RPMI7951 (cell line): Measurements from ENCODE around the gene PEAK1. TPM values are rescaled to one million over a fixed set of nuclear protein-coding genes. Genes with fewer than 3 reads are reported as not detected.
A peak's percentile ranks its signal among the peaks of the same experiment; 100 is the strongest.
"Not testable (repeated sequence)": the region's sequence is repeated elsewhere in the genome, so short reads cannot be mapped to it uniquely, and the experiment has no call there.

ENCODE experiments used
- DNase-seq: peaks from one replicate; pipeline ENCODE4 v3.0.0-alpha.2; 2012; ENCODE audit warnings: low read depth
- total RNA-seq: library from RNA; depleted of rRNA; stranded (reverse); fragments of >200 nt; shearing (Covaris generic); gene quantifications from 2 replicates; pipeline ENCODE4 v1.2.3, GENCODE V29; 2014

PEAK1 gene
- total RNA-seq, 1 experiment from 2014 or later, result 13.5 TPM

DNA sequence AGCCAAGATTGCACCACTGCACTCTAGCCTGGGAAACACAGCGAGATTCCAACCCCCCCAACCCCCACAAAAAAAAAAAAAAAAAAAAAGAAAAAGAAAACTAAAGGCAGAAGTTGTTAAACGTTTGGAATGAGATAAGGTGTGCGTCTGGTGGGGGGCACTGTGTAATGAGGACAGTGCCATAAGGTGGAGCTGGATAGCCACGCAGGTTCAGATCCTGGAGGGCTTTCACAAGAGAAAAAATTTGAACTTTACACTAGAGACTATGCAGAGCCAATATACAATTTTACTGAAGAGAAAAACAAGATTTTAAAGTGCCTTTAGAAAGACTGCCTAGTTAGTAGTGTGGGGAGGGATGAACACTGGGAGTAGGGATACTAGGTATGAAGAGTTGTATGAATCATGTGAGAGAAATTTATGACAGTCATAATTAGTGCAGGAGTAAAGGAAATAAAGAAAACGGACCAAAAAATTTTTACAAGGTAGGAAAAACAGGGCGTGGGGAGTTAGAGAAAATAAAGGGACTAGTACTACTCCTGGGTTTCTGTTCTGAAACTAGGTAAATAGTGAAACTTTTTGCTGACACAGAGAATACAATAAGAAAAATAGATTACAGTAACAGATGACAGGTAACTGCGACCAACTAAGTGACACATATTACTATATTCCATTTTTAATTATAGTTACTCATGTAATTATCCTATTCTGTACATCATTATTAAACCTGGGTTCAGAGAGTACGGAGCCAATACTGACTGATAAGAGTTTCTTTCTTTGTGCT lies 108.1 kb downstream of the PEAK1 start:
- no peak for DNase-seq

DNA sequence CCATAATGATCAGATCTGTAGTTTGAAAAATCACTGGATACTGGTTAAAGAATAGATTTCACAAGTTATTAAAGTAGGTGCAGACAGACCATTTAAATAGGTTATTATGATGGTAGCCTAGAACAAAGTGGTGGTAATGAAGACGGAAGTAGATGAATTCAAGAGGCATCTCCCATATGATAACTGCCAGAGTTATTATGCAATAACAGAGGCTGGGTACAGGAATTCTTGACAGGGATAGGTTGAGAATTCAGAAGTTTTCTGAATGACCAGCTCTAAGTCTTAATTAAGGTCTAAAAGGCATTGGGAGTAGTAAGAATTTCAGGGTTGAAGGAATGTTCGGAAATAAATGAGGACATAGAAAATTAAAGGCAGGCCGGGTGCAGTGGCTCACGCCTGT lies 108.9 kb downstream of the PEAK1 start:
- DNase-seq, result no peak

DNA sequence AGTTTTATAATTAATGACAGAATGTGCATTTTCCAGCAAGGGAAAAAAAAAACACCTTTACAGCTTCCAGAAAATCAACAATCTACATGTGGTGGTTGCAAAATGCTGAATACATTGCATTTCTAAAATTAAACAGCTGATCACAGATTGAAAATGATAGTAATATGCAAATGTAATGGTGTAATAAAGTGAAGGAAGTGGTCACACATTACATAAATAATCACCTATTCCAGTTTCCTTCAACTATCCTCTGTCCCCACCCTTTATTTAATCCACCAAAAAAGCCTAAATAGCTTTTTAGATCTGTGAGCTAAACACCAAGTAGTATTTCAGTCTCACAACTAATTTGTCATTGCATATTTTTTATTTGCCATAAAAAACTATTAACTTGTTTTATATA lies 110.5 kb downstream of the PEAK1 start:
- no peak for DNase-seq

DNA sequence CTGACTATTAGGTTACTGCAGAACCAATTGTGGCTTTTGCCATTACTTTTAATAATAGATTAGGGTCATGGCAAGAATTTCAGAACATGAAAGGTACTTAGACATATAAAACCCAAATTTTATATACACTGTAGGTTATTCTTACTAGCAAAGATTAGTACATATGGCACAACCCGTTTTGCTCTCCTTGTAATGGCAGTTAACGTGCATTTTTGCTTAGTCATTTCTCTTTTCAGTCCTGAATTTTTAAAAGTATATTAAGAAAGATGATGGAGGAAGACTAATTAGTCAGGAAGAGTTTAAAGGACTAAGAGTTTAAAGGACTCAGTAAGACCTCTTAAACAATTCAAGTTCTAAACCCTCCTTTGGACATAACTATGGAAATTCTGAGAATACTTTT lies 114.0 kb downstream of the PEAK1 start:
- no peak for DNase-seq

DNA sequence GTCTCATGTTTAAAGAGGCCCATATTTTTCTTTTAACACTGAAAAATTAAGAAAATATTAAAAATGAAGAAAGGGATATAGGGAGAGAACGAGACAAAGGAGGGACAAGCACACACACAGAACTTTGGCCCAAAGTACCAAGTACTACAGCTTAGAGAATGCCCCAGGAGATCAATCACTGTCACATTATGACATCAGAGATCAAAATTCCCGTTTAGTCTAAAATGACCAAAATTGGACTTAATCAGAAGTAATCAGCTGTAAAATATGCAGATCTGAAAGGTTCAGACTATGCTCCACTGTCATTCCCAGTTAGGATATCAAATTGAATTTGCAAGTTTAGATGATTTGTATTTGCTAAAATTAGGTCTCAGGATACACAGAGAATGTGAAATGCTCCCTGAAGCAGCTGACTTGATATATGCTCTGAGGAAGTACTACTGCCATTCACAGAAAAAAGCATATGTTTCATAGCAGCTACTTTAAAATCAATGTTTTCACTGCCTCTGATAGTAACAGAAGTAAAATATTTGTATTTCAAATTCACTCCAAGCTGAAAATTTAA lies 123.0 kb downstream of the PEAK1 start:
- DNase-seq, result no peak

DNA sequence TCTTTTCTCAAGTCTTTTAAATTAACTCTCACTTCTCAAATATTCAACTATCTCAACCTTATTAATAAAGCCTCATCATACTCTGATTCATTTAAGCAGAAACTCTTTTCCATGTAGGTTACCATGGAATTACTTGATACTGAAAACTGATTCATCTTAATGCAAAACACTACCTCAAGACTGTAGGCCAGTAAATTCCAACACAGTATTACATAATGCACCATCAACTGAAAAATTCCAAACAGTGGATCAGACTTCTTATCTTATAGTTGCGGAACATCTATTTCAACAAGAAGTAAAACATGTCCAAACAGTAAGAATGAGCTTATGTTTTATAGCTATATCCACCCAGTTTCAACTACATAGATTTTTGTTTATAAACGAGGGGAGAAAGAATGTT lies 124.5 kb downstream of the PEAK1 start:
- no peak for DNase-seq

DNA sequence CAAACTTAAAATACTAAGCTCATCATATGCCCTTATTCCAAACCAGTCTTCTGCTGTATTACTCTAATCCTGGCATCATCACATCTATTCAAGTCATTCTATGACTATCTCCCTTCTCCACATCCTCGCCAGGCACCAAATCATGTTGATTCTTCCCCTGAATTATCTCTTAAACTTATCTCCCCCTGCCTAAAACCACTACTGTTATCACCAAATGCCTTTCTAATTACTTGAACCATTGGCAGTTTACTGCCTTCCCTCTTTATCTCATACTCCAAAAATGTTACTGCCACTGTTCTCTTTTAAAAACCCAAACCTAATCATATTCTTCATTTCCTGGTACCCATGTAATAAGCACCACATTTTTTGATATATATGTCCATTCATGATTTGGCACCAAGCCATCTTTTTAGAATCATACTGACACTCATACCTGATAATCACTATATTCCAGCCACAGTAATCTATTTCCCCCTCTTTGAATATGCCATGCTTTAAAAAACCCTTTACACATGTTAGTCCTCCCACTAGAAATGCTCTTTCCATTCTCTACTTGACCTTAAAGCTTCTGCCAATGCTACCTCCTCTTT lies 126.8 kb downstream of the PEAK1 start:
- no peak for DNase-seq

DNA sequence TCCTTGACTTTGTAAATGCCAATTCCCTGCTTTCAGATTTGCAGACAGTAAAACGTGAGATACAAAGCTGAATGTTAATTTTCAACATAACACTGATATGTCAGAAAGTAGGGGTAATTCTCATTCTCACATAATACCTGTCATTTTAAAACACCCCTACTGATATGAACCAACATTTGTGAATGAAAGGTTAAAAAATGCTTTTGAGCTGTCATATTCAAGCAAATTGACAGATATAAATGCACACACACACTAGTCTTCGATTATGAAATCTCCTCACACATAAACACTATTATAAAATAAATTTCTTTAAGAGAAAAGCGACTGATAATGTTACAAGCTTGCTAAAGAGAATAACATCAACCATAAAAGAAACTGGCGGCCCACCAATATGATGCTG lies 128.8 kb downstream of the PEAK1 start:
- no peak for DNase-seq

DNA sequence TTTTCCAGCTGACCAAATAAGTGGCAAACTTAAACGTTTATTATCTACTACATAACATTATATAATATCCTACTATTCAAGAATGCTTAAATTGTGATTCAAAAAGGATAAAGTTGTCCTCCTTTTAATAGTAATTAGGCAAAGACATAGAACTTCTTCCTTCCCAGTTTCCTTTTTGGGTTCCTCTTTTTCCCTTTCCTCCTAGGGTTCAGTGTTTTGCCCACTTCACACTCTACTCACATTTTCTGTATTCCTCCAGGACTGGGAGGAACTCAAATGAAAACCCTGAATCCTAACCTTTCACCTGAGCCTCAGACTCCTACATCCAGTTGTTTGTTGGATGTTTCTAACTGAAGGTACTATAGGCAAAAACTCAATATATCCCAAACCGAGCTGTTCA lies 132.5 kb downstream of the PEAK1 start:
- no peak for DNase-seq

DNA sequence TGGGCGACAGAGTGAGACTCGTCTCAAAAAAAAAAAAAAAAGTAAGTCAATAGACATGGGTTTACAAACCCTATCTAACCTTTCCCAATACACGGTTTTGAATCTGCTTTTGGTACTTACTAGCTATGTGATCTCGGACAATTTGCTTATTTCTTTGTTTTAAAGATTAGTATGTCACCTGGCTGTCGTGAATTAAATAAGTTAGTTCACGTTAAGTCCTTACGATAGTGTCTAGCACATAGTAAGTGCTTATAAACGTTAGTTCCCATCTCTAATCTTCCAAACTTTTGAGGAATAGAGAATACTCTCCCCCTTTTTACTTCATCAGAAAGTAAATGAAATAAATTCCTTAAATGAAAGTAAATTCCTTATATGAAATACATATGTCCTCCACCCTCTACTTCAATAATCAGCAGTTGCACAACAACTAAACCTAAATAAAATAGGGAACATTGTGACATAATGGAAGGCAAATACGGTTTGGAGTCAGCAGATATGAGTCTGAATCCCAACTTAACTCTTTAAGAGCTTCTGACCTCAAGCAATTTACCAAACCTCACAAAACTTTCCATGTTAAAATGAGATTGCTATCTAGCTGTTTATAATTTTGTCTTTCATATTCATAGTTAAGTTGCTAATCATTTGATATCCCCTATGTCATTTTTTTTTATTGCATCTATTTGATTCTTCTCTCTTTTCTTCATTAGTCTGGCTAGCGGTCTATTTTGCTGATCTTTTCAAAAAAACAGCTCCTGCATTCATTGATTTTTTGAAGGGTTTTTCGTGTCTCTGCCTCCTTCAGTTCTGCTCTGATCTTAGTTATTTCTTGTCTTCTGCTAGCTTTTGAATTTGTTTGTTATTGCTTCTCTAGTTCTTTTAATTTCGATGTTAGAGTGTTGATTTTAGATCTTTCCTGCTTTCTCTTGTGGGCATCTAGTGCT lies 134.6 kb downstream of the PEAK1 start:
- no peak for DNase-seq

DNA sequence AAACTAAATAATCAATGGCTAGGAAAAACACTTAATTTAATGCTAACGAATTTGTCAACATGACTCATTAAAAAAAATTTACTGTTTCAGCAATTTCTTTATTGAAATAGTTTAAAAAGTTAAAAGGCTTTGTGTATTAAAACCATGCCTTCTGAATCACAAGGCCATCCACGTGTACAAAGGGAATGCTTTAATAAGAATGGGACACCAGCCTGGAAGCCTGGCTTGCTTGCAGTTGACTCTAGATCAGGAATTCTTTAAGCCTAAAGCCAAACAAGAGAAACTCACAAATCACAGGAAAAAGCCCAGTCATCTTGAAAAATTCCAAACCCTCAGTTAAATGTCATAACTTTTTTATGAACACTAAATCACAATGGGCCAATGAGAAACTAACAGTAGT lies 137.6 kb downstream of the PEAK1 start:
- DNase-seq, result peak; percentile 35

DNA sequence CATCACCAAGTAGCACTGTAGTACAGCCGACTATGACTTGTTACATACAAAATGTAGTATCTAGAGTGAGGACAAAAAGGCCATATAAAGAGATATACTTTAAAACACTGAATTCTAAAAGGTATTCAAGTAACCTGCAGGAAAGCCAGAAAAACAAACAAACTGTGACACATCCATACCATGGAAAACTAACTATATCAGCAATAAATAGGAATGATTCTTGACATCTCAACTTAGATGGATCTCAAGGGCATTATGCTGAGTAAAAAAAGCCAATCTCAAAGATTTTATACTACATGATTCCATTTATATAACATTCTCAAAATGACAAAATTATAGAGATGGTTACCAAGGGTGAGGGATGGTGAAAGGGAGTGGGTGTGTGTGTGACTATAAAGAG lies 143.0 kb downstream of the PEAK1 start:
- no peak for DNase-seq

DNA sequence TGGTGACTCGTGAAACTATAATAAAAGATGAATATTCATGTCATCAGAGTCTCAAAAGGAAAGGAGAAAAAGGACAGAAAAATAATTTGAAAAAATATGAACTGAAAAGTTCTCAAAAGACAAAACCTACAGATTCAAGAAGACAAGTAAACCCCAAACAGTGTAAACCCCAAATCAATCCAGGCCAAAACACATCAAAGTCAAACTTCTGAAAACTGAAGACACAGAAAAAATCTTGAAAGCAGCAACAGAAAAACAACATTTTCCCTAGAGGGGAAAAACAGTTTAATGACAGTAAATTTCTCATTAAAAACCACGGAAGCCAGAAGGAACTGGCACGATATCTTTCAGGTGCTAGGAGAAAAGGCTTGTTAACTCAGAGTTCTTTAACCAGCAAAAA lies 143.8 kb downstream of the PEAK1 start:
- no peak for DNase-seq

DNA sequence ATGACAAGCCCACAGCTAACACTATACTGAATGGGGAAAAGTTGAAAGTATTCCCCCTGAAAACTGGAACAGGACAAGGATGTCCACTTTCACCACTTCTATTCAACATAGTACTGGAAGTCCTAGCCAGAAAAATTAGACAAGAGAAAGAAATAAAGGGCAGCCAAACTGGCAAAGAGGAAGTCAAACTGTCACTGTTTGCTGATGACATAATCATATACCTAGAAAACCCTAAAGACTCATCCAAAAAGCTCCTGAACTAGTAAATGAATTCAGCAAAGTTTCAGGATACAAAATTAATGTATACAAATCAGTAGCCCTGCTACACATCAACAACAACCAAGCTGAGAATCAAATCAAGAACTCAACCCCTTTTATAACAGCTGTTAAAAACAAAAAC lies 146.8 kb downstream of the PEAK1 start:
- not testable (repeated sequence) for DNase-seq

DNA sequence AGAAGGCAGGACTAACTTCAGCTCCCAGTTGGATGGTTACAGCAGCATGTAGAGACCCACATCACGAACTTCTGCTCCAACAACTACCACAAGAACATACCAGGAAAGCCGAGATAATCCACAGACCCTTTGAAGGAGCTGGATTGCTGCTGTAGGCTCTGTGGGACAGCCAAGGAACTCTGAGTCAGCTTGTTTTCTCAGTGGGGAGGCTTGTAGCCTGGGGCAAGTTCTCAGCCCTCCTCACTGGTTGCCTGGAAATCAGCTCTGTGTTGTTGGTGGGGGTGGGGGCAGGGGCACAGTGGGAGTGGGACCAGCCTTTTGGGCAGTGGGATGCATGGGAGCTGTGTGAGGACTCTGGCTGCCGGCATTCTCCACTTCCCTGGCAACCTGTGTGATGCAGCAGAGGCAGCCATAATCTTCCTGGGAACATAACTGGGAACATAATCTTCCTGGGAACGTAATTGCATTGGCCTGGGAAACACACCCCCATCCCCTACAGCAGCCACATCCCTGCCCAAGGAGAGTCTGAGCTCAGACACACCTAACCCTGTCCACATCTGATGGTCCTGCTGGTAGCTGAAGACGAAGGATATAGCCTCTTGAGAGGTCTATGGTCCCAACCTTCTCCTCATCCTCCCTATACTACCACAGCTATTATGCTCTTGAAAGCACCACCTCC lies 153.1 kb downstream of the PEAK1 start:
- peak; percentile 97 for DNase-seq

DNA sequence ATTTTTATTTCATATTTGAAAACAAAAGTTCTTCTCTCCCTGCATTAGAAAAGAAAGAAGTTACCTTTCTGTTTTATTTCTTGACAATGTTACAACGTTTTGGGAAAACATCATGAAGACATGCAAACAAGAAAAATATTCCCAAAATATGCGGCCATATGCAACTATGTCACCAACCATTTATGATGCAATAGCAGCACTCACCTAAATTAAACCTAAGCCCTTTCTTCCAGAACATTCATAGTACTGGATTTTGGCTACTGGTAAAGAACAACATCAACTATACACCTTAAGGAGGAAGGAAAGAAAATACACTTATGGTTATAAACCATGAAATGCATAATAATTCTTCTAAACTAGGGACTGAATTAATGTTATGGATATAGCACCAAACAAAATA lies 164.5 kb downstream of the PEAK1 start:
- no peak for DNase-seq

DNA sequence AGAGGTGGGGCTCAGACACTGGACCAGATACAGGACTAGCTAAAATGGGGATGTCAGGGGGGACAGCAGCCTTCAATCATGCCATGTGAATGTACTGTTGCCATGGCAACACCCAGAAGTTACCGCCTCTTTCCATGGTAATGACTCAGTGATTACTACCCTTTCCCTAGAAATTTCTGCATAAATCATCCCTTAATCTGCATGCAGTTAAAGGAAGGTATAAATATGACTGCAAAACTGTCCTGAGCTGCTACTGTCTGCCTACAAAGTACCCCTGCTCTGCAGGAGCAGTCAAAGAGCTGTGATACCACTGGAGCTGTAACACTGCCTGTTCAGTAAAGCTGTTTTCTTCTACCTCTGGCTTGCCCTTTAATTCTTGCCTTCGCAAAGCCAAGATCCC lies 168.2 kb downstream of the PEAK1 start:
- DNase-seq, result peak; percentile 23

DNA sequence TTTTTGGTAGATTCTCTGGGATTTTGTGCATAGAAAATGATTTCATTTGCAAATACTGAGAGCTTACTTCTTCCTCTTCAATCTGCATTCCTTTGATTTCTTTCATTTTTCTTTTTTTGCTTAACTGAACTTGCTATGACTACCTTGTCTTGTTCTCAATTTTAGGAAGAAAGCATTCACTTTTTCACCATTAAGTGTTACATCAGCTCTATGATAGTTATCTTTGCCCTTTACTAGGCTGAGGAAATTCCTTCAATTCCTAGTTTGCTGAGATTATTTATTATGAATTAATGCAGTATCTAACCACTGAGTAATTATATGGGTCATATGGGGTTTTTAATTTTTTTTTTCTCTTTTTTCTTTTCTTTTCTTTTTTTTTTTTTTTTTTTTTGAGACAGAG lies 172.8 kb downstream of the PEAK1 start:
- no peak for DNase-seq

DNA sequence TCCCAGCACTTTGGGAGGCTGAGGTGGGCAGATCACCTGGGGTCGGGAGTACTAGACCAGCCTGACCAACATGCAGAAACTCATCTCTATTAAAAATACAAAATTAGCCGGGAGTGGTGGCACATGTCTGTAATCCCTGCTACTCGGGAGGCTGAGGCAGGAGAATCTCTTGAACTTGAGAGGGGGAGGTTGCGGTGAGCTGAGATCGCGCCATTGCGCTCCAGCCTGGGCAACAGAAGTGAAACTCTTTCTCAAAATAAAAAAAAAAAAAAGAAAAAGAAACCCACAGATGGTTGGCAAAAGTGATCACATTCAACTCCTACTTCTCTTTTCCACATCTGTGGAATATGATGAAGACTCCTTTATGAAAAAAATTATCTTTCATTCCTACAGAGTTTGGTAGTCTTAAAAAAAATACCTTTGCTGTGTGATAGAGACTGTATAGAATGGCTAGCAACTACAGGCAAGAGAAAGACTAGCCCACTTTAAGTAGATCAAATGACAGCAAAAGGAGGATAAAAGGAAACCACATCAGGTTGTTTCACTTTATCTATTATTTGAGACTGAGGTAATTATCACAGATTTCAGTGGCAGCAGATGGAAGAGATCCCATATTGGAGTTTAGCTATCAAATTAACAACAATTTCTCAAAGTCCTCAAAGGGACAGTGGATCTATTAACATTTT lies 176.0 kb downstream of the PEAK1 start:
- no peak for DNase-seq

DNA sequence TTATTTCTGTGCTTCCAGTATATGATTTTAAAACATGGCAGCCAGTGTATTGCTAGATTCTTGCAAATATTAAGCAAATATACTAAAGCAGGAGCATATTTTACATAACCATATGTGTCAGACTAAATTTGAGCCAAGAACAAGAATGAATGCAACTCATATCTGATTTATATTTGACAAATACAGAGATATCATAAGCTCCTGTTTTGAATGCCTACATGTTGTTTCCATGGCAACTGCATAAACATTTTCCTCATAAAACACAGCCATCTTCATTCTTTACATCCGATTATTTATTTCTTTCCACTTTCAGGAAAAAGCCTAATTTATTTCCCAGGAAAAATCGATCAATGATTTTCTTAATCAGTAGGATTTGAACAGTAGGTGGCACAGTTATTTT lies 176.8 kb downstream of the PEAK1 start:
- DNase-seq, result no peak
